ENCODE results near the gene NRIP1.

- TF ChIP-seq CTCF (conservative IDR thresholded peaks at IDR 0.05; ENCODE audit: low read depth, low read length), result no peak
- no peak for TF ChIP-seq EZH2 (IDR thresholded peaks at IDR 0.05; ENCODE audit: borderline replicate concordance, low read depth, low read length, poor library complexity, severe bottlenecking)
These were observed 85.5 kb downstream of the NRIP1 start for GRCh38 chr21:14979264-14979663.
